Stimulated activated CD8-positive, alpha-beta memory T cell treated with anti-CD3 and anti-CD28 coated beads, Interleukin-7, amount 100 ng/mL, for 24 hours (primary cell): Measurements from ENCODE around the gene PLPPR5.
"Not testable (repeated sequence)": the region's sequence is repeated elsewhere in the genome, so short reads cannot be mapped to it uniquely, and the experiment has no call there.

Experiments used
- DNase-seq: peaks from one replicate; pipeline ENCODE4 v3.0.0-alpha.2; 2020; ENCODE audit warnings: low read depth

Gene PLPPR5, protein sequence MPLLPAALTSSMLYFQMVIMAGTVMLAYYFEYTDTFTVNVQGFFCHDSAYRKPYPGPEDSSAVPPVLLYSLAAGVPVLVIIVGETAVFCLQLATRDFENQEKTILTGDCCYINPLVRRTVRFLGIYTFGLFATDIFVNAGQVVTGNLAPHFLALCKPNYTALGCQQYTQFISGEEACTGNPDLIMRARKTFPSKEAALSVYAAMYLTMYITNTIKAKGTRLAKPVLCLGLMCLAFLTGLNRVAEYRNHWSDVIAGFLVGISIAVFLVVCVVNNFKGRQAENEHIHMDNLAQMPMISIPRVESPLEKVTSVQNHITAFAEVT

DNA sequence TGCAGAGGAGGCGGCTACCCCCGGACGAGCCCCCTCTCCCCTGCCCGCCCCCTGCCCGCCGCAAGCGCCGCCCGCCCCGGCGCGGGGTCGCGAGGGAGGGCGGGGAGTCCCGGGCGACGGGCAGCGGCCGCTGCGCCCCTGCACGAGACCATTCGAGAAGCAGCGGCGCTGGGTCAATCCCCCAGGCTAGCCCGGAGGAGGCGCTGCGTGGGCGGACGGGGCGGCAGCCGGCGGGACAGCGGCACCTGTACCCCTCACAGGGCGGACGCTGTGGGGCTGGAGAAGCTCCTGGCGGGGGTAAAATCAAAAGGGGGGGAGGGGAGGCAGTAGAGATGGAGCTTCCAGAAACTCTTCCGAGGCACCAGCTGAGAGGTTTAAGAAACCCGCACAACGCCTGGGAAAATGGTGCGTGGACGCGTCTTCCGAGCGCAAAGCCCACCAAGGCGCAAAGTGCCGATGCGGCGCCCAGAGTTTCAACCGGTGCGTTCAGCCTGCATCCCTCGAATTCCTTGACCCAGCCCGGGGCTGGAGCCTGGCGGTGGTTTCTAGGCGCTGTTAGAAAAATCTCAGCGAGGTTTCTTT lies at the start of gene PLPPR5:
Gene PLPPR5 (minus strand): TSS at position 1 of the 582 bp plus-strand sequence. CDS start 190 bp downstream, outside the sequence.
- no peak for DNase-seq

DNA sequence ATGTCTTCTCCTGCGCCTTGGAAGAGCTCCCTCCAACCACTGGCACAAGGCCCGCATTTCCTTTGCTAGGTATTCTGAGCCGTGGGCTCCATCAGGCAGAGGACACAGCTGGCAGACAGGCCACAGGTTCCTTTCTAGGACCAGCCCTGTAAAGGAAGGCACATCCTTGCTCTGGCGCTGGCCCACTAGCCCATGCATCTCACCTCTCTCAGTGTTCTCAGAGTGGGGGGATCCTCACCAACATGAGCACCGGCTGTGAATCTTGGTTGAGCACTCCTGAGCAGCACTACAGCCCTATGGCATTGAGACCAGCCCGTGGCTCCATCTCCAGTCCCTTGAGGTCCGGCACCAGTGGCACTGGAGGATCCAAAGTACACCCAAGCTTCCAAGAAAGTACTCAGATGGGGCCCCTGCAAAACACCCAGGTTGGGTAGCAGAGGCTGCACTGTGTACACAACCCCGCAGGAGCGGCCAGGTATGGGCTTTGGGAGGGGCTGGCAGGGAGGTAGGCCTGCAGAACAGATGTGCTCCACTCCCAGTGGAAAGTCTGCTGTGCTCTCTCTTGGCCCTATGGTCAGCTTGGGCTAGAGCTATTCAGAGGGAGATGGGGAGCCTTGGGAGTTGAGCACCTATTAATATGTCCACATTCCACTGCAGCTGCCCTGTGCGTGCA lies 47.1 kb upstream of the PLPPR5 start:
- DNase-seq, result no peak

DNA sequence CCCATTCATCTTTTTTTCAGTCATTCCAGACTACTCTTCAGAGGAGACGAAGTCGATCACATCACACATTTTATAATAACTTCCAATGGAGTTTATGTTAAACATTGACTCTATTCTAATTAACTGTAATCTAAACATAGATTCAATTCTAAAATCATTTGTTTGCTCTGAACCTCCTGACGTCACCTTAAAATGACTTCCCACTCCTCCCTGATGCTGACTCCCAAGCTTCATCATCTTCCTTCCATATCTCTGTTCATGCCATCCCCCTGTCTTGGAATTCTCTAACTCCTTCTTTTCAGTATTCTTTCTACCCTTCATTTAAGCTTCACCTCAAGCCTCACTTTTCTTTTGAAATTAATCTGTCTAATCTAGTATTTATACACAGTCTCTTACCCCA lies 45.1 kb upstream of the PLPPR5 start:
- no peak for DNase-seq

DNA sequence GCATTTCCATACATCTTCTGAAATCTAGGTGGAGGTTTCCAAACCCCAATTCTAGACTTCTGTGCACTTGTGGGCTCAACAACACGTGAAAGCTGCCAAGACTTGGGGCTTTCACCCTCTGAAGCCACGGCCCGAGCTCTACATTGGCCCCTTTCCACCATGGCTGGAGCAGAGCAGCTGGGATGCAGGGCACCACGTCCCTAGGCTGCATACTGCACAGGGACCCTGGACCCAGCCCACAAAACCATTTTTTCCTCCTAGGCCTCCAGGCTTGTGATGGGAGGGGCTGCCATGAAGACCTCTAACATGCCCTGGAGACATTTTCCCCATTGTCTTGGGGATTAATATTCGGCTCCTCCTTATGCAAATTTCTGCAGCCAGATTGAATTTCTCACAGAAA lies 32.1 kb upstream of the PLPPR5 start:
- DNase-seq, result not testable (repeated sequence)

DNA sequence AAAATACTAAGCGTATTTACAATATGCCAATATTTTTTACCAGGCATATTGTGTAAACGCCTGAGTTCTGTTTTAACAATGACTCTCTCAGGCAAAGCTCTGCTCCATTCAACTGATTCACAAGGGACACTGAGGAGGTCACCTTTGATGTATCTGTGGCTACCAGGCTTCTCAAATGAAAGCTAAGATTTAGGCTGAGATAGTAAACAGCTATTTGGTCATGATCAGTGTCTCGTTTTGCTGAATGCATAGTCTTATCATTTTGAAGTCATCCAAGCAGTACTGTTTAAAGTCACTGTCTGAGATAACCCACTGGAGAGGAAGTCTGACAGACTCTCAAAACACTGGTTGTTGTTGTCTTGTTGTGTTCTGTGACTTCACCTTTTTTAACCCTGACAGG lies 13.7 kb upstream of the PLPPR5 start:
- DNase-seq, result no peak

DNA sequence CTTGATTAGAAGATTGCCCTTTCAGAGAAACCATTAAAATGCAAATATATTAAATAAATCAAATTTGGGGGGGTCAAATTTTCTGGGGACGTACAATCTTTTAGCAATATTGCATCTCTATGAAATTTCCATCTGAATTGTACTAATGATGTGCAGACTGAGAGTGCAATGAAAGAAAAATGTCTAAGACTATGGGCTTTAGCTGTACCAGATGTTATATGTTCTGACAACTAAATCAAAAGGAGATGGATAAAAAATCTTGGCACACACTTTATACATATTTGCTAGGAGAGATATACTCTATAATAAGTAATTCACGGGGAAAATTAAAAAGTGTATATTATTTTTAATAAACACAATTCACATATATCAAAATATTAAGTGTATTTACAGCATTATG lies 13.0 kb upstream of the PLPPR5 start:
- no peak for DNase-seq

DNA sequence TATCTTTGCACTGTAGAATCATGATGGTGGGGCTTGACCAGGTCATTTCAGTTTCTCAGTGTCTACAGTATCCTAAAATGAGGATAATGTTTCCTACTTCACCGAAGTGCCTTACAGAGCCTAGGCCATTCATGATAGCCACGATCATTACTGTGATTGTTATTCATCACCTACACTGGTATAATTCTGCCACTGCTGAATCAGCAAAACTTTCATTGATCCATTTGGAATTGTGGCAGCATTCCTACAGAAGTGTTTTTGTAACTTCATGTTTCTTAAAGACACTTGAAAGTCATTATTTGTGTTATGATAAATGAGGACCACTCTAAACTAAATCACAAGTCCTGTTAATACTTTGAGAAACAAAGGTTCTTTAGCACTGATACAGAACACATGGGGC lies 6.0 kb upstream of the PLPPR5 start:
- no peak for DNase-seq

DNA sequence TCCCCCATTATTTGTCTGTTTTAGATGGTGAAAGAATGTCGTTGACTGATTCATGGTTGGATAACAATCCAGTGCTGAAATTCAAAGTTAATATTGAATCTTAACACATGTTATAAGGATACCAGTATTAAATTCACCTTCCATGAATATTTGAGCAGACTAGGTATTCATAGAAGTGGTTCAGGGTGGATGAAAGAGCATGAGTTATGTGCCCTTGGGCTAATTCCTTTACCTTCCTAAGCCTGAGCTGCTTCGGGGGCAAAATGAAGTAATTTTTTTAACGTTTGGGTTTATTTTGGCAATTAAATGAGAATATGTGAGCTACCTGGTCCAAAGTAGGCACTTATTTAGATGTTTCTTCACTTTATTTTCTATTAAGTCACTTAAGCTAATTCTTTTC lies 2.7 kb upstream of the PLPPR5 start:
- no peak for DNase-seq

DNA sequence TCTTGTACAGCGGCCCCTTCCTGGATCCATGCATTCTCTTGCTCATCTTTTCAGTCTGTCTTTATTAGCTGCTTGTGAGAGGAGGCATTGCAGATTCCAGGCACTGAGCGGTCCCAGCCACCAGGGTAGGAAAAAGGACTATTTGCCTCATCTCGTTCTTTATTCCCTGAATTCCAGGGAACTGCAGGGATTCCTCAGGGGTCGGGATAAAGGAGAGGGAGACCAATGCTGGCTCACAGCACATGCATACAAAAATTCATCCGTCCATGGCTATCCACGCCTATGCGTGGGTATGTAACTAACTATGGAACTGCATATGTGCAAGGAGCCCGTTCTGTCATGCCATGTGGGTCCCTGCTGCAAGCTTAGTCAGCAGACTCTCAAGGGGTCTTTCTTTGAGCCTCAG lies 879 bp upstream of the PLPPR5 start:
- no peak for DNase-seq

DNA sequence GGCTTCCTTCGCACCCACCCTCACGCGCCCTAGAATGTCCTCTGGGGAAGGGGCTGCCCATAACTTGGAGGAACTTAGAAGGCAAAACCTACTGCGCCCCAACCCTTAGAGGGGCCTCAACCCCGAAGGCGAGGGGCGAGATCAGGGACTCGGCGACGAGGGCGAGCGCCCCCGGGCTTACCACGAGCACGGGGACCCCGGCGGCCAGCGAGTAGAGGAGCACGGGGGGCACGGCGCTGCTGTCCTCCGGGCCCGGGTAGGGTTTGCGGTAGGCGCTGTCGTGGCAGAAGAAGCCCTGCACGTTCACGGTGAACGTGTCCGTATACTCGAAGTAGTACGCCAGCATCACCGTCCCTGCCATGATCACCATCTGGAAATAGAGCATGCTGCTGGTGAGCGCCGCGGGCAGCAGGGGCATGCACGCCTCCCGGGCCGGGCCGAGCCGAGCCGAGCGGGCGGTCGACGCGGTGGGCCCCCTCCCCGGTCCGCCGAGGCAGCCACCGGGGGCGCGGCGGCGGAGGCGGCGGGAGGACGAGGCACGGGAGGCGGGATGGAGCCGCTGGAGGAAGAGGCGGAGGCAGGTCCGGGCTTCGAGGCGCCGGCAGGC lies 304 bp downstream of the PLPPR5 start:
- no peak for DNase-seq

DNA sequence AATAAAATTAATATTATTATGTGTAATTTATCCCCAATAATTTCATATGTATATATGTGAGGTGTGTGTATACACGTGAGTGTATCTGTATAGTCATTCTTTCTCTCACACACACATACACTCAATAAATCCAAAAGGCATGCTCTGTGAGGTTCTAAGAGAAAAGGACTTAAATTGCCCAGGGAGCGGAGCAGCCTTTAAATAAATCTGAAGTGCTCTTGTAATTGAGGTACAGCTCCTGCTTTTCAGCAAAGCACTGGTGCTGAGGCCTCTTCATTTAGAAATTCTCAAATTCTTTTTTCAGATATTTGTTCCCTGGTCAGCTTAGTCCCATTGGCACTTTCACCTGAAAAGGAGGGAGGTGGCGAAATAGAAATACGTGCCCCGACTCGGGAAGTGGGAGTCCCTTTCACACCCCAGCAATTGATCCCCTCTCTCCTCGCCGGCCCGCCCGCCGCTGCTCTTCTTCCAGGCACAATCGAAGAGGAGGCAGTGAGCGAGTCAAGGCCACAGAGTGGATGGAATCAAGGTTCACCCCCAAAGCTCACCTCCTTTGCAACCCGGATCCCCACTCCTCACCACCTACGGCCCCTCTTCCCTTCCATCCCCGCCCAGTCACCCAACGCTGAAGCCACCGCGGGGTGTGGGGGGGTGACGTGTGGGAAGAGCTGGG lies 944 bp downstream of the PLPPR5 start:
- DNase-seq, result no peak

DNA sequence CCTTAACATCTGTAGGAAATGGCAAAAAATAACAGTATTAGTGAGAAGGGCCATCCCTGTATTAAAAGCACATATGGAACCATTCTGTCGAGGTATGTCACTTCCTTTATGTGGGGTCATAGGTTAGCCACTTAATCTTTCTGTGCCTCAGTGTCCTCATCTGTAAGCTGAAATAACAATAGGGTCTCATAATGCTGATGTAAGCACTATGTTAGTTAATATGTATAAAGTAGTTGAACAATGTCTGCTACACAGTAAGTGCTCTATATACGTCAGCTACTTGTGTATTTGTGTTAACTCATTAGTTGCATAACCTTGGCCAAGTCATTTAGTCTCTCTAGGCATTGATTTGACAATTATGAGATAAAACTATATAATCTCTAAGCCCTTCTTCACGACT lies 11.8 kb downstream of the PLPPR5 start:
- no peak for DNase-seq

DNA sequence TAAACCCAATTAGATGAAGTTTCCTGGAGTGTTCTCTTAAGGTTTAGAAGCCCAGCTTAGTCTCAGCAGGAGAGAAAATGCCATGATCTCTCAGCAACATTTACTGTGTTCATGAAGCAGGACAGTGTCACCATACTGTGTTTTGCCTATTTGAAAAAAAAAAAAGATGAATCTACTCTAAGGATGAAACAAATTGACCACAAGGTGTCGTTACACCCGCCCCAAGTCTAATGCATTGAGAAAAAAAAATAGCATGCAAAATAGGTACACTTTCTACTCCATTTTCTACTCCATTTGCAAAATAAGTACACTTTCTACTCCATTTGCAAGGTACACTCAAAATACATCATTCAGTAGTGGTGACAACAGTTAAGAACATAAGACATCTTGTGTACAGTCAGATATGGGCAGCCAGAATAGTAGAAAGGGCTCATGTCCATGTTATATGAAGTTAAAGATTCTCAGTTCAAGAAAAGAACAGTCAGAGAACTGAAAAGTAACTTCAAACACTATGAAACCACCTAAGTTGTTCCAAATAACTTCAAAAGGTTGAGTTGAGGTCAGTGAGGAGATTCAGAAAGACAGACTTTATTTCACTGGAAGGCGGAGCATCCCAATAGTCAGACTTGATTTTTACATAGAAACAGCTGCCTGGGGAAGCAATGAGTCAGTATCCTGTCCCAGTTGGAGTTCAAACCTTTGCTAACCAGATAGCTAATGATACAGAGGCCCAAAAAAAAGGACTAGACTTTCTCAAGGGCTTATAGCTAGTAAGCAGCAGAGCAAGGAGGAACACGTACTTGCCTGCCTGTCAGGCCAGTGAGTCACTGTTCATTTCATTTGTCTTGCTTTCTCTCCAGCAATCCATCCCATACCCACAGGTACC lies 13.3 kb downstream of the PLPPR5 start:
- DNase-seq, result no peak

DNA sequence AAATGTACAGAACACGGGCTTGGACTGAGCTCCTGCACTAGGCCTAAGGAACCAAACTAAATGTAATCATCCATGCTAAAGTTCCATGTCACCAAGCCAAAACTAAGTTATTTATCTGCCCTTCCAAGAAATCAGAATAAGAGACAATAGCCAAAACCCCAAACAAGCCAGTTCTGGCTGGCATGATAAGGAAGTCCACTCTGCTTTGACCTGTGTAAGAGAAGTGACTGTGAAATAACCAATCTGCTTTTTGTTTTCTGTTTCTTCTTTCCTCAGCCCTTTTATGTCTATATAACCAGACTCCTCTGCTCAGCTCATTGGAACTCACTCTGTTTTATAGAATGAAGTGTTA lies 15.1 kb downstream of the PLPPR5 start:
- DNase-seq, result no peak

DNA sequence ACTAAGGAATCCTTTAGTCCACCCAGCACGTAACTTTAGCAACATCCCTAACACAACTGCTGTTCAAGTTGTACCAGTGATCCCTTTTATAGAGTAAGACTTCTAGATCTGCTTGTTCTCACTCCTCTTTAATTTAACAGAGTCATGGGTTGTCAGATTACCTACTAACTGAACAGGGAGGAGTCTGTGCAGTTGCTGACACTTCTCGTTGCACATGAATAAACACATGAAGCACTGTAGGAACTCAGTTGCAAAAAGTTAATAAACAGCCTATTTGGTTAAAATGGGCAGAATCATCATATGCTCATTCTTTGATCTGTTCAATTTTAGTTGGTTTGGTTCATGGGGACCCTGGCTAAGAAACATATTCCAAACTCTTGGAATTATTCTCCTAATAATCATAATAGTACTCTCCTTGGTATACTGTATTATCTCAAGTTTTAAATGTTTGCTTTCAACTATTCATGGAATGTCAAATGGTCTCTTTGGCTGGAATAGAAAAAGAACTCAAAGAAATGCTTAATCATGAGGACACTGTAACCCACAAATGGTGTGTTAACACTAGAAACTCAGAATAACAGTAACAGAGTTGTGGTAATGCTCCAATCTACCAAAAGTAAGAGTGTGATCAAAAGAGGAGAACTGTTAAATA lies 15.6 kb downstream of the PLPPR5 start:
- no peak for DNase-seq

DNA sequence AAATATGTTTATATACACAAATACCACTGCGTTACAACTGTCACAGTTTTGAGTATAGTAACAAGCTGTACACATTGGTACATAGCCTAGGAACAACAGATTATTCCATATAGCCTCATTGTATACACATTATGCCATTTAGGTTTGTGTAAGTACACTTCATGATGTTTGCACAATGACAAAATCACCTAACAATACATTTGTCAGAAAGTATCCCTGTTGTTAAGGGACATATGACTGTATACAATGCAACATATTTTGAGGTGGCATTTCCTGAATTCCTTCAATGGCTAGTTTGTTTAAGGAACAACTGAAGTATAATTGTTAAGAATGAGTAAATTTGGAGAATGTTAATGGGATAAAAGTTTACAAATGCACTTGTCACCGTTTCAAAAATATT lies 19.0 kb downstream of the PLPPR5 start:
- DNase-seq, result no peak

DNA sequence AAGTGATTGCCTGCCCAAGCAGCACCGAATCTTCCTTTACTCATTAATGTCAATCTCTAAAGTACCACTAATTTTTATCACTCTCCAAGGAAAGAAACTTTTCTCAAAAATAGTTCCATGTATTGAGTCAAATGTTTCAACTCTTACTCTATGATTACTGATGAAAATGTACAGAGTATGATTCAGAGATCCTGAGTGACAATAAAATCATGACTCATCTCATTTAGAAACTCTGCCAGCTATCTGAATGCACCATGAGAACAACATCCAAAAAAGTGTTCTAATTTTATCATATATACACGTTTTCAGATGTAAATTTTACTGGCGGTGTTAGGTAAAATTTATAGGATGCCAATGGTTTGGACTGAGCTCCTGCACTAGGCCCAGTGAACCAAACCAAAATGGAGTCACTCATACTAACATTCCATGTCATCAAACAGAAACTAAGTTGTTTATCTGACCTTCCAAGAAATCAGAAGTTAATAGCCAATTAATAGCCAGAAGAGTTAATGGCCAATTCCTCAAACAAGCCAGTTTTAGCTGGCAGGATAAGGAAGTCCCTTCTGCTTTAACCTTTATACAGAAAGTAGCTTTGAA lies 22.6 kb downstream of the PLPPR5 start:
- no peak for DNase-seq

DNA sequence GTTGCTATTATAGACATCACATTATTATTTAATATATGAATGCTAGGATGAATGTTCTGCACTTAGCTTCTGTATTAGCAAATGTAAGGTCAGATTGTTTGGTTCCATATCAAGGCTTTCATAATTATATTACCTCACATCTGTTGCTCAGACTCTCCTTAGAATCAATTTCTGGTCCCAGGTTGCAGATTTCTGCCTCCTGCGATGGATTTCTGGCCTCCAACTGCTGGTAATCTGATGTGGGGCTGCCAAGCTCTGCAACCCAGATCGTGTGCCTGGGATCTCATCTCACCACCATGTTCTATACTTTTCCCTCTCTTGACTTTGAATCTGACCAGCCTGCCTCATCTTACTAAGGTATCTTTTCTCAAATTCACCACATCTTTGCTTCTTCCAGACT lies 25.2 kb downstream of the PLPPR5 start:
- DNase-seq, result no peak

DNA sequence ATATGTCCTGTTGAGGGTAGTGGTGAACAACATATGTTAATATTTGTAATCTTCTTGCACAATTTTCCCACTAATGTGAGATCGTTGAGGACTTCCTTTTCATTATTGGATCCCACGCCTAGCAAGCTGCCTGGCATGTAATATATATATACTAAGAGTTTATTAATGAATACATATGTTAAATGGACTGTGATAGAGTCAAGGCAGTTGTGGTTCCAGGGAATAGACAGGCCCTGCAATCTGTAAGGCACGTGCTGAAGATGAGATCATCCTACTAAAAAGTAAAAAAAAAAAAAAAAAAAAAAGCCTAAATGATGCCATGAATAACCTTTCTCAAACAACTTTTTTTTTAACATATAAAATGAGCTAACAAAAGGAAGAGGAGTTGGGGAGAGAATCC lies 28.9 kb downstream of the PLPPR5 start:
- DNase-seq, result no peak

DNA sequence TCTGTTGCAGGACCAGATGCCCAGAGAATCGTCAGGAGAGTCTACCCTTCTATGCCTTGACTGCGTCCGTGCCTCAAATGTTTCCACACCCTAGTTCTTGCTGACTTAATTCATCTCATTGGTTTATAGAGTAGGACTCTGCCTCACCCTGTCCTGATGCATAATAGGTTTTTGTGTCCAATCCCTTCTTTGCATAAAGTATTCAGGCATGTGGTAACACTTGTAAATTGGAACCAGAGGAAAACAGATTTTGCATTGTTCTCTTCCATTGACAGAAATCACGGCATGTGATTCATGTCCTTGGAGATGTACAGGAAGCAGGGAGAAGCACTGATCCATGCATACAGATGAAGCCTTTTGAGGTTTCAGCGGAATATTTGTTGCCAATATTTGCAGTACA lies 29.5 kb downstream of the PLPPR5 start:
- no peak for DNase-seq
